Measurements from ENCODE around the gene KRT78. TPM values are rescaled to one million over a fixed set of nuclear protein-coding genes. Genes with fewer than 3 reads are reported as not detected.

The KRT78 gene
- total and polyA plus RNA-seq, 9 of the 15 experiments (the other 6 are each of a cell fraction or from before 2014, with no cell fraction given), result not detected

GRCh38 chr12:52834727-52835001 is 14.1 kb downstream of the KRT78 start (continued):
- TF ChIP-seq, protein P1, sequence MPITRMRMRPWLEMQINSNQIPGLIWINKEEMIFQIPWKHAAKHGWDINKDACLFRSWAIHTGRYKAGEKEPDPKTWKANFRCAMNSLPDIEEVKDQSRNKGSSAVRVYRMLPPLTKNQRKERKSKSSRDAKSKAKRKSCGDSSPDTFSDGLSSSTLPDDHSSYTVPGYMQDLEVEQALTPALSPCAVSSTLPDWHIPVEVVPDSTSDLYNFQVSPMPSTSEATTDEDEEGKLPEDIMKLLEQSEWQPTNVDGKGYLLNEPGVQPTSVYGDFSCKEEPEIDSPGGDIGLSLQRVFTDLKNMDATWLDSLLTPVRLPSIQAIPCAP (CRISPR knock-in tag; IDR thresholded peaks at IDR 0.05; ENCODE audit: borderline replicate concordance), result no peak
- TF ChIP-seq CREB1 (IDR thresholded peaks at IDR 0.05) (no peak), CREB1 (CRISPR knock-in tag; IDR thresholded peaks at IDR 0.05) (no peak), ZKSCAN1 (IDR thresholded peaks at IDR 0.05; ENCODE audit: low read depth, low read length) (no peak), KLF16 (IDR thresholded peaks at IDR 0.05) (no peak), U2AF2 (optimal IDR thresholded peaks at IDR 0.05; ENCODE audit: low read depth, low read length) (no peak), RFX7 (CRISPR knock-in tag; IDR thresholded peaks at IDR 0.05) (no peak), STAT5A (IDR thresholded peaks at IDR 0.05; ENCODE audit: borderline replicate concordance, low read length) (no peak), TAL1 (IDR thresholded peaks at IDR 0.05) (no peak), RBM14 (IDR thresholded peaks at IDR 0.05; ENCODE audit: borderline replicate concordance, insufficient read depth, low read depth, low read length) (no peak), ZNF165 (CRISPR knock-in tag; IDR thresholded peaks at IDR 0.05; ENCODE audit: borderline replicate concordance) (no peak), ZNF740 (CRISPR knock-in tag; IDR thresholded peaks at IDR 0.05) (no peak), ZNF740 (tag; IDR thresholded peaks at IDR 0.05) (no peak)
- TF ChIP-seq, protein P2, sequence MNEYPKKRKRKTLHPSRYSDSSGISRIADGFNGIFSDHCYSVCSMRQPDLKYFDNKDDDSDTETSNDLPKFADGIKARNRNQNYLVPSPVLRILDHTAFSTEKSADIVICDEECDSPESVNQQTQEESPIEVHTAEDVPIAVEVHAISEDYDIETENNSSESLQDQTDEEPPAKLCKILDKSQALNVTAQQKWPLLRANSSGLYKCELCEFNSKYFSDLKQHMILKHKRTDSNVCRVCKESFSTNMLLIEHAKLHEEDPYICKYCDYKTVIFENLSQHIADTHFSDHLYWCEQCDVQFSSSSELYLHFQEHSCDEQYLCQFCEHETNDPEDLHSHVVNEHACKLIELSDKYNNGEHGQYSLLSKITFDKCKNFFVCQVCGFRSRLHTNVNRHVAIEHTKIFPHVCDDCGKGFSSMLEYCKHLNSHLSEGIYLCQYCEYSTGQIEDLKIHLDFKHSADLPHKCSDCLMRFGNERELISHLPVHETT (CRISPR knock-in tag; conservative IDR thresholded peaks at IDR 0.05 in 1 of 2, IDR thresholded peaks at IDR 0.05 in 1 of 2), result no peak

Data from K562 (cell line).